GM12874 (cell line): ENCODE data around the gene ZHX3.

Source experiments
- CTCF ChIP-seq: IDR thresholded peaks from 2 replicates; pipeline ENCODE4 v1.5.1; 2011; ENCODE audit warnings: low read depth, mild to moderate bottlenecking, control low read depth, low read length, moderate library complexity; ENCODE audit not compliant: insufficient read depth

ZHX3 gene

GRCh38 chr20:41196653-41197225, 120.8 kb downstream of the ZHX3 start:
- no peak for TF ChIP-seq CTCF

GRCh38 chr20:41192575-41192974, 125.0 kb downstream of the ZHX3 start:
- no peak for TF ChIP-seq CTCF

GRCh38 chr20:41191562-41192500, 125.7 kb downstream of the ZHX3 start:
- TF ChIP-seq CTCF = no peak

GRCh38 chr20:41187668-41188067, 129.9 kb downstream of the ZHX3 start:
- no peak for TF ChIP-seq CTCF

- no peak for TF ChIP-seq CTCF
These were observed 132.3 kb downstream of the ZHX3 start for GRCh38 chr20:41185013-41185757.

- no peak for TF ChIP-seq CTCF
These were observed 133.7 kb downstream of the ZHX3 start for GRCh38 chr20:41183831-41184230.

GRCh38 chr20:41183391-41183790, 134.1 kb downstream of the ZHX3 start:
- TF ChIP-seq CTCF = no peak
